22Rv1 (cell line): ENCODE data around the gene PROCA1.

Experiments
- CTCF ChIP-seq: fragments of 450-650 bp; IDR thresholded peaks from 2 replicates; pipeline ENCODE4 v1.5.1; 2017; ENCODE audit warnings: mild to moderate bottlenecking
- ZFX ChIP-seq: fragments of 450-650 bp; IDR thresholded peaks from 2 replicates; pipeline ENCODE4 v1.6.1; 2017; ENCODE audit warnings: antibody characterized with exemption, borderline replicate concordance

GRCh38 chr17:28663723-28664122, 48.0 kb downstream of the PROCA1 start:
- TF ChIP-seq CTCF (no peak), ZFX (no peak)
